MM.1S (cell line): ENCODE data around the gene METTL24.
"Not testable (repeated sequence)": the region's sequence is repeated elsewhere in the genome, so short reads cannot be mapped to it uniquely, and the experiment has no call there.

Experiments used
- DNase-seq: peaks from one replicate; pipeline ENCODE4 v3.0.0-alpha.2; 2015
- H2AFZ ChIP-seq: fragments of 300-600 bp; sonication (generic); 2 replicates; pipeline ENCODE4 v1.6.0; 2016; ENCODE audit warnings: antibody characterized with exemption, low read length
- H3F3A ChIP-seq: fragments of 300-600 bp; sonication (generic); 2 replicates; pipeline ENCODE4 v1.6.1; 2016; ENCODE audit warnings: mild to moderate bottlenecking, antibody characterized with exemption, low read length, moderate library complexity, mixed read lengths; ENCODE audit not compliant: insufficient read depth
- H3K27ac ChIP-seq: fragments of 300-600 bp; sonication (generic); 2 replicates; pipeline ENCODE4 v1.5.1; 2016; ENCODE audit warnings: mild to moderate bottlenecking, low read length
- H3K27me3 ChIP-seq: fragments of 300-600 bp; sonication (generic); replicated peaks from 2 replicates; pipeline ENCODE4 v1.6.0; 2016; ENCODE audit warnings: low read length; ENCODE audit not compliant: insufficient read depth
- H3K36me3 ChIP-seq: fragments of 300-600 bp; sonication (generic); replicated peaks from 2 replicates; pipeline ENCODE4 v1.6.1; 2016; ENCODE audit warnings: mild to moderate bottlenecking, low read length, mixed read lengths; ENCODE audit not compliant: insufficient read depth
- H3K4me1 ChIP-seq: fragments of 300-600 bp; sonication (generic); 2 replicates; pipeline ENCODE4 v1.6.1; 2016; ENCODE audit warnings: low read length, mixed read lengths
- H3K4me2 ChIP-seq: fragments of 300-600 bp; sonication (generic); 2 replicates; pipeline ENCODE4 v1.6.0; 2016; ENCODE audit warnings: low read depth, low read length
- H3K4me3 ChIP-seq: fragments of 300-600 bp; sonication (generic); 2 replicates; pipeline ENCODE4 v1.5.1; 2016; ENCODE audit warnings: low read length, mixed read lengths
- H3K79me2 ChIP-seq: fragments of 300-600 bp; sonication (generic); 2 replicates; pipeline ENCODE4 v1.6.1; 2016; ENCODE audit warnings: mixed run types, low read length, mixed read lengths
- H3K9ac ChIP-seq: fragments of 300-600 bp; sonication (generic); 2 replicates; pipeline ENCODE4 v1.6.1; 2016; ENCODE audit warnings: low read length, mixed read lengths
- H3K9me2 ChIP-seq: fragments of 300-600 bp; sonication (generic); replicated peaks from 2 replicates; pipeline ENCODE4 v1.6.1; 2016; ENCODE audit warnings: mild to moderate bottlenecking, low read length, mixed read lengths; ENCODE audit not compliant: insufficient read depth
- H3K9me3 ChIP-seq: fragments of 300-600 bp; sonication (generic); replicated peaks from 2 replicates; pipeline ENCODE4 v1.6.1; 2016; ENCODE audit warnings: mild to moderate bottlenecking, low read length, mixed read lengths; ENCODE audit not compliant: insufficient read depth
- H4K20me1 ChIP-seq: fragments of 300-600 bp; sonication (generic); 2 replicates; pipeline ENCODE4 v1.6.1; 2016; ENCODE audit warnings: mild to moderate bottlenecking, low read length, moderate library complexity, mixed read lengths; ENCODE audit not compliant: insufficient read depth
- CTCF ChIP-seq: fragments of 300-600 bp; sonication (generic); IDR thresholded peaks from 2 replicates; pipeline ENCODE4 v1.5.1; 2016; ENCODE audit warnings: antibody characterized with exemption, low read length, mixed read lengths
- EZH2 ChIP-seq: fragments of 300-600 bp; sonication (generic); optimal IDR thresholded peaks from 2 replicates; pipeline ENCODE3; 2017; ENCODE audit warnings: low read depth, mild to moderate bottlenecking, antibody characterized with exemption, low read length, mixed read lengths
- EZH2phosphoT487 ChIP-seq: fragments of 300-600 bp; sonication (generic); IDR thresholded peaks from 2 replicates; pipeline ENCODE4 v1.6.1; 2018; ENCODE audit warnings: antibody characterized with exemption, low read length

Gene METTL24

GRCh38 chr6:110307368-110307767 lies 50.8 kb downstream of the METTL24 start:
- no peak overlapping the region for H3K9ac ChIP-seq
- H3K36me3 ChIP-seq = no peaks in the 10 kb centered on the region
- H3F3A ChIP-seq = no peaks in the 10 kb centered on the region
- no peaks in the 10 kb centered on the region for H4K20me1 ChIP-seq
- no peak for TF ChIP-seq CTCF
- TF ChIP-seq EZH2phosphoT487 = no peak
- TF ChIP-seq EZH2 = no peak
- no peak for DNase-seq
- H2AFZ ChIP-seq = no peak overlapping the region
- no peaks in the 10 kb centered on the region for H3K9me2 ChIP-seq
- no peaks in the 10 kb centered on the region for H3K27me3 ChIP-seq
- no peak overlapping the region for H3K4me2 ChIP-seq
- no peak overlapping the region for H3K4me3 ChIP-seq
- no peaks in the 10 kb centered on the region for H3K4me1 ChIP-seq
- no peaks in the 10 kb centered on the region for H3K79me2 ChIP-seq
- H3K9me3 ChIP-seq = no peaks in the 10 kb centered on the region
- H3K27ac ChIP-seq = no peak overlapping the region

GRCh38 chr6:110305832-110306231 lies 52.3 kb downstream of the METTL24 start:
- H4K20me1 ChIP-seq, H3K4me2 ChIP-seq, H3K9me3 ChIP-seq, H3K27ac ChIP-seq, H3K36me3 ChIP-seq, H3K9me2 ChIP-seq, H3K79me2 ChIP-seq, DNase-seq, H3K4me1 ChIP-seq, H3K4me3 ChIP-seq, H3K9ac ChIP-seq, H3F3A ChIP-seq, H3K27me3 ChIP-seq, H2AFZ ChIP-seq: not testable (repeated sequence)

- H3K9me2 ChIP-seq, H3K27ac ChIP-seq, H3K36me3 ChIP-seq, H3K4me1 ChIP-seq, H3K9ac ChIP-seq, H2AFZ ChIP-seq, H3K9me3 ChIP-seq, H3K4me3 ChIP-seq, H3F3A ChIP-seq, H3K27me3 ChIP-seq, DNase-seq, H4K20me1 ChIP-seq, H3K79me2 ChIP-seq, H3K4me2 ChIP-seq: not testable (repeated sequence)
Measured at GRCh38 chr6:110303692-110304091, 54.5 kb downstream of the METTL24 start.

- H3K4me3 ChIP-seq = no peak overlapping the region
- H3F3A ChIP-seq = no peaks in the 10 kb centered on the region
- no peaks in the 10 kb centered on the region for H3K36me3 ChIP-seq
- TF ChIP-seq EZH2phosphoT487 (no peak), EZH2 (no peak), CTCF (no peak)
- no peak for DNase-seq
- no peak overlapping the region for H2AFZ ChIP-seq
- no peak overlapping the region for H3K9ac ChIP-seq
- no peaks in the 10 kb centered on the region for H3K4me1 ChIP-seq
- H3K9me2 ChIP-seq = no peaks in the 10 kb centered on the region
- H3K27ac ChIP-seq = no peak overlapping the region
- H4K20me1 ChIP-seq = no peaks in the 10 kb centered on the region
- H3K27me3 ChIP-seq = no peaks in the 10 kb centered on the region
- H3K4me2 ChIP-seq = no peak overlapping the region
- H3K79me2 ChIP-seq = no peaks in the 10 kb centered on the region
- no peaks in the 10 kb centered on the region for H3K9me3 ChIP-seq
Measured at GRCh38 chr6:110298916-110299315, 59.2 kb downstream of the METTL24 start.
